Bronchial epithelial cell (primary cell): ENCODE measurements around the gene GMPR2. TPM values are rescaled to one million over a fixed set of nuclear protein-coding genes. Genes with fewer than 3 reads are reported as not detected.
A peak's percentile ranks its signal among the peaks of the same experiment; 100 is the strongest.

Experiments used
- DNase-seq: peaks from one replicate; pipeline ENCODE4 v3.0.0-alpha.2; 2010; ENCODE audit warnings: low read depth
- FAIRE-seq: peaks from 2 replicates; lab custom pipeline; 2011; peaks lifted over from hg19 to GRCh38; lab: Jason Lieb, UNC
- H3K27me3 ChIP-seq: 2 replicates; pipeline ENCODE4 v1.5.1; 2011; ENCODE audit warnings: low read length; ENCODE audit not compliant: control insufficient read depth, insufficient read depth
- H3K36me3 ChIP-seq: 2 replicates; pipeline ENCODE4 v1.5.1; 2011; ENCODE audit warnings: low read length; ENCODE audit not compliant: control insufficient read depth, insufficient read depth
- H3K4me3 ChIP-seq: 2 replicates; pipeline ENCODE4 v1.5.1; 2011; ENCODE audit warnings: mild to moderate bottlenecking, low read depth, low read length, control low read depth
- total RNA-seq: library from RNA; depleted of rRNA; stranded (reverse); fragments of >200 nt; gene quantifications from 2 replicates; pipeline ENCODE4 v1.2.1, GENCODE V29; 2014
- TF ChIP-seq, protein P1 (sequence below): IDR thresholded peaks from 2 replicates; pipeline ENCODE4 v1.5.1; 2011; ENCODE audit warnings: mild to moderate bottlenecking, moderate library complexity, low read length, control low read depth, inconsistent platforms; ENCODE audit not compliant: insufficient read depth, severe bottlenecking

Gene GMPR2
- total RNA-seq, 1 donor from 2014 or later = 98.7 TPM

DNA sequence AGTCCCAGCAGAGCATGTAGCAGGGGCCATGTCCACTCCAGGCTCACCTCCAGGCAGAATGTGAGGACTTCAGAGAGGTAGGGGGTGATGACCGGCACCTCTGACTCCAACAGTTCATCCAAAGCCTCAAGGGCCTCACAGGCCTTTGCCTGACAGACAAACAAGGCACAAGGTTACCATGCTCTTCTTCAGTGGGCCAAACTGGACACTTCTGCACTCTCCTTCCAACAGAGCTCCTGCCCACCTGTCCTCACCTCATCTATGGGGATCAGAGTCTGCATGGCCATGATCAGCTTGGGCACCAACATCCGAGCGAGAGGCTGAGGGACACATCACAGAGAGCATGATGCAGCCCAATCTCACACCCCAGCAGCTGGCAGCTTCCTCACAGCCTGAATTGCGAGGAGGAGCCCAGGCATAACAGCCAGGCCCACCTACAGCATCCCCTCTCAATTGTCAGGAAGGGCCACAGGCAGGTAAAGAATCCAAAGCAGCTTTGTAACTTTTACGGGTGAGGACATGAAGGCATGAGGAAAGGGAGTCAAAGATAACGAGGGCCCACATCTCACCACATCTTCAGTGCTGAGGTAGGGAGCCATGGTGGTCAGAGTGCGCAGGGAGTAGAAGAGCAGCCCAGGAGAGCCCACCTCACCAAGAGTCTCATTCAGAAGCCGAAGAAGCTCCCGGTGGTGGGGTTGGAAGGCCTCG lies 45.7 kb upstream of the GMPR2 start:
- Histone ChIP-seq H3K36me3 (peaks cover 32% of the 10 kb centered on the region), H3K27me3 (no peaks in the 10 kb centered on the region), H3K4me3 (no peak overlapping the region)
- TF ChIP-seq, protein P1, sequence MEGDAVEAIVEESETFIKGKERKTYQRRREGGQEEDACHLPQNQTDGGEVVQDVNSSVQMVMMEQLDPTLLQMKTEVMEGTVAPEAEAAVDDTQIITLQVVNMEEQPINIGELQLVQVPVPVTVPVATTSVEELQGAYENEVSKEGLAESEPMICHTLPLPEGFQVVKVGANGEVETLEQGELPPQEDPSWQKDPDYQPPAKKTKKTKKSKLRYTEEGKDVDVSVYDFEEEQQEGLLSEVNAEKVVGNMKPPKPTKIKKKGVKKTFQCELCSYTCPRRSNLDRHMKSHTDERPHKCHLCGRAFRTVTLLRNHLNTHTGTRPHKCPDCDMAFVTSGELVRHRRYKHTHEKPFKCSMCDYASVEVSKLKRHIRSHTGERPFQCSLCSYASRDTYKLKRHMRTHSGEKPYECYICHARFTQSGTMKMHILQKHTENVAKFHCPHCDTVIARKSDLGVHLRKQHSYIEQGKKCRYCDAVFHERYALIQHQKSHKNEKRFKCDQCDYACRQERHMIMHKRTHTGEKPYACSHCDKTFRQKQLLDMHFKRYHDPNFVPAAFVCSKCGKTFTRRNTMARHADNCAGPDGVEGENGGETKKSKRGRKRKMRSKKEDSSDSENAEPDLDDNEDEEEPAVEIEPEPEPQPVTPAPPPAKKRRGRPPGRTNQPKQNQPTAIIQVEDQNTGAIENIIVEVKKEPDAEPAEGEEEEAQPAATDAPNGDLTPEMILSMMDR = no peak
- DNase-seq (no peak), FAIRE-seq (no peak)

DNA sequence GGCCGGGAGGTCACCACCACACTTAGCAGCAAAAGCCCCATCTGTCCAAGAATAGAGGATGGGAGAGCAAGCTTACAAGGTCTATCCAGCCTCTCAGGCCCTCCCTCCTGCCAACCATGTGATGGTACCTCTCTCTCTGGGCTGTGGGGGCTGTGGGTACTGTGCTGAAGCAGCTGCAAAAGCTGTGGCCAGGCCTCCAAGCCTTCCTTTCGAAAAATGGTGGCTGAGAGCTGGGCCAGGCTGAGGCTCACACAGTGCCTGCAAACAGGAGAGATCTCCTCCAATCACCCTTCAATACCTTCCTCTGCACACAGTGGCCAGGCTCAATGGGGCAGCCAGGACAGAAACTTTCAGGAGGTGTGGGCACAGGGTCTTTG lies 45.2 kb upstream of the GMPR2 start:
- FAIRE-seq (no peak), DNase-seq (no peak)
- TF ChIP-seq, protein P1 = no peak
- Histone ChIP-seq H3K27me3 (no peaks in the 10 kb centered on the region), H3K36me3 (peaks cover 33% of the 10 kb centered on the region), H3K4me3 (no peak overlapping the region)

DNA sequence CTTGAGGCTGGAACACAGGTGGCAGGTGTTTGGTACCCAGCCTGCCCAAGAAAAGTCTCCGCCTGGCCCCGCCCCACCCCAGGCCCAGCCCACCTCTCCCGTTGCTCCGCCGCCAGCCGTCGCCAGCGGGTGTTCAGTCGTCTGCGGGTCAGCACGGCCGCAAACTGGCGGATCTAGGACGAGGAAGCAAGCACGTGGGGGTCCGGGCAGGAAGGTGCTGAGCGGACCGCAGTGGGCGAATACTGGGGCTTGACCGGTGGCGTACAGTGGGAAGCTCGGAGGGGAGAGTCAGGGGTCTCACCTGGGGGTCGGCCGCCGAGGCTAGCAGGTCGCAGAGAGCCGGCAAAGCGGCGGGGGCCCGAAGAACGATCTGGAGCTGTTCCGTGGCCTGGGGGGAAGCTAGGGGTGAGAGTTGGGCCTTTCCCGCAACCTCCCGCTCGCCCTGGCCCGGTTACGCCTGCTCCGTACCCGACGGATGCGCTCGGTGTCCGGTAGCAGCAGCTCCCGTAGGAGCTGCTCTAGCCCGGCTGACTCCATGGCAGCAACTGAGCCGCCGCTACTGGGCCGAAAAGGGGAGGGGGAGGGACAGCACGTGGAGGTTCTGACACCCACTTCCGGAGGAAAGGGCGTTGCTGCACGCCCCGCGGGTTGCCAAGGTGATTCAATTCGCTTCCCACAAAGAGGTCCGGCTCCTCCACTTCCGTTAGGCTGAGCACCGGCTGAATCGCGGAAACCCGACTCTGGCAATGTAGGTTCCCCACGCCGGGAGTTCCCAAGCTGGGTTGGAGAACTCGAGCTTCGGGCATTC lies 44.3 kb upstream of the GMPR2 start, which contains the start of gene IPO4:
Gene IPO4, minus strand, starts transcription at position 566 of the 808 bp plus-strand sequence. Its CDS starts 29 bp downstream, at position 537.
- TF ChIP-seq, protein P1 = no peak
- DNase-seq = peak; percentile 87
- H3K4me3 ChIP-seq = peak within 1 kb of the TSS; percentile 92
- H3K36me3 ChIP-seq = peaks cover 34% of the 10 kb centered on the region
- no peak for FAIRE-seq
- H3K27me3 ChIP-seq = no peaks in the 10 kb centered on the region

DNA sequence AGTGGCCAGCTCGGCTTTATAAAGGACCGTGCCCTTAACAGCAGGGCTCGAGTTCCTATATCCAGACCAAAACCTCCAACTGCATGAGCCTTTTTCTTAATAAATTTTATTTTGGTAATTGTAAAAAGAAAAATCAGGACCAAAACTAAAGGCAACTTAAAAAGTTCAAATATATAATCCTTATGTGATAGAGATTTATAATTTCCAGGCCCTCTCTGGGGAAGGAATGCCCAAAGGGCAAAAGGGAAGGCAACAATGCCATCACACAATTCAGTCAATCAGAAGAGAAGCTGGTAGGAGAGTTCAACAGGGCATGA lies 43.7 kb upstream of the GMPR2 start:
- no peak for FAIRE-seq
- no peak for DNase-seq
- TF ChIP-seq, protein P1 = no peak
- Histone ChIP-seq H3K4me3 (no peak overlapping the region), H3K36me3 (peaks cover 29% of the 10 kb centered on the region), H3K27me3 (no peaks in the 10 kb centered on the region)

DNA sequence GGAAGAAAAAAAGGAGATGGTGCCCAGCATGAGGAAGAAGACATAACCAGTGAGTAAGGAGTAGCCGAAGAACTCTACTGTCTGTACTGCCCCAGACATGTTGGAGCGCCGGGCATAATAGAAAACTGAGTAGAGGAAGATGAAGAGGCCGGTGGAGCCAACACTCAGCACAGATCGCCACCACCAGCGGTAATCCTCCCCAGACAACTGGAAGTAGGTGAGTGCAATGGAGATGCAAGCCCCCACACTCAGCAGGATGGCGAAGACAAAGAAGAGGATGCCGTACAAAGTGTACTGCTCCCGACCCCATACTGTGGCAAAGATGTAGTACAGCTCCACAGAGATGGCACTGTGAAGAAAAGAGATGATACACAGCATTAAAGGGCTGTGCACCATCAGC lies 43.3 kb upstream of the GMPR2 start:
- Histone ChIP-seq H3K36me3 (peaks cover 25% of the 10 kb centered on the region), H3K4me3 (no peak overlapping the region), H3K27me3 (no peaks in the 10 kb centered on the region)
- no peak for FAIRE-seq
- TF ChIP-seq, protein P1 = no peak
- DNase-seq = no peak
